Gastroesophageal sphincter (tissue), 4 donors: ENCODE measurements around the gene PODNL1. TPM values are rescaled to one million over a fixed set of nuclear protein-coding genes. Genes with fewer than 3 reads are reported as not detected.

Experiments
- ATAC-seq: fragments of 150-250 bp; one replicate; pipeline ENCODE4 v1.9.1; 2016; ENCODE audit warnings: mild to moderate bottlenecking, moderate library complexity
- H3K27ac ChIP-seq, 4 donors: fragments of 200-600 bp; sonication (generic) in 3 of 4; 1 replicate in 3 of 4; 2 replicates in 1 of 4; pipeline ENCODE4 v1.5.1; 2016 to 2019
- H3K27me3 ChIP-seq: fragments of 200-600 bp; sonication (generic); one replicate; pipeline ENCODE4 v1.5.1; 2019
- H3K36me3 ChIP-seq, 2 donors: fragments of 200-600 bp; sonication (generic); one replicate each; pipeline ENCODE4 v1.5.1; 2019; ENCODE audit warnings: control low read depth in 1 of 2
- H3K4me1 ChIP-seq, 3 donors: fragments of 200-600 bp; sonication (generic); 1 replicate in 2 of 3; 2 replicates in 1 of 3; pipeline ENCODE4 v1.5.1; 2016 to 2019; ENCODE audit warnings: control low read depth in 2 of 3
- H3K4me3 ChIP-seq, 2 donors: fragments of 200-600 bp; sonication (generic); one replicate each; pipeline ENCODE4 v1.5.1; 2019; ENCODE audit warnings: mild to moderate bottlenecking in 1 of 2, moderate library complexity in 1 of 2
- H3K9me3 ChIP-seq, 3 donors: fragments of 200-600 bp; sonication (generic); one replicate each; pipeline ENCODE4 v1.5.1; 2017 to 2019; ENCODE audit warnings: control low read depth in 2 of 3
- EP300 ChIP-seq: sonication (generic); formaldehyde crosslinking; IDR thresholded peaks from one replicate; pipeline ENCODE4 v1.6.1; 2017; ENCODE audit warnings: antibody characterized with exemption, mild to moderate bottlenecking
- POLR2A ChIP-seq, 2 donors: fragments of 450-650 bp; IDR thresholded peaks; one replicate each; pipeline ENCODE4 v1.6.1; 2017; ENCODE audit warnings: antibody characterized with exemption in 2 of 2, mild to moderate bottlenecking in 2 of 2, moderate library complexity in 1 of 2
- POLR2AphosphoS5 ChIP-seq: sonication (generic); formaldehyde crosslinking; IDR thresholded peaks from one replicate; pipeline ENCODE4 v1.6.1; 2017; ENCODE audit warnings: antibody characterized with exemption
- WGBS, 2 donors: methylation state at CpG; one replicate each; pipeline ENCODE4 v1.1.5; 2018; ENCODE audit warnings: low coverage in 1 of 2; 5-methylcytosine and 5-hydroxymethylcytosine counted together
- total RNA-seq, 4 donors: library from RNA; depleted of rRNA; stranded (reverse); fragments of >200 nt; gene quantifications; one replicate each; pipeline ENCODE4 v1.1.0, GENCODE V29; 2016
- TF ChIP-seq, protein P1 (sequence below), 4 experiments: fragments of 200-600 bp in 2 of 4; fragments of 450-650 bp in 2 of 4; sonication (generic) in 1 of 4; IDR thresholded peaks; one replicate each; pipeline ENCODE4 v1.5.1; 2017 to 2019; ENCODE audit warnings: antibody characterized with exemption in 4 of 4, mild to moderate bottlenecking in 2 of 4, moderate library complexity in 2 of 4

PODNL1 gene
- total RNA-seq, 4 donors from 2014 or later, result 0.62 to 0.67 TPM; not detected in 2

DNA sequence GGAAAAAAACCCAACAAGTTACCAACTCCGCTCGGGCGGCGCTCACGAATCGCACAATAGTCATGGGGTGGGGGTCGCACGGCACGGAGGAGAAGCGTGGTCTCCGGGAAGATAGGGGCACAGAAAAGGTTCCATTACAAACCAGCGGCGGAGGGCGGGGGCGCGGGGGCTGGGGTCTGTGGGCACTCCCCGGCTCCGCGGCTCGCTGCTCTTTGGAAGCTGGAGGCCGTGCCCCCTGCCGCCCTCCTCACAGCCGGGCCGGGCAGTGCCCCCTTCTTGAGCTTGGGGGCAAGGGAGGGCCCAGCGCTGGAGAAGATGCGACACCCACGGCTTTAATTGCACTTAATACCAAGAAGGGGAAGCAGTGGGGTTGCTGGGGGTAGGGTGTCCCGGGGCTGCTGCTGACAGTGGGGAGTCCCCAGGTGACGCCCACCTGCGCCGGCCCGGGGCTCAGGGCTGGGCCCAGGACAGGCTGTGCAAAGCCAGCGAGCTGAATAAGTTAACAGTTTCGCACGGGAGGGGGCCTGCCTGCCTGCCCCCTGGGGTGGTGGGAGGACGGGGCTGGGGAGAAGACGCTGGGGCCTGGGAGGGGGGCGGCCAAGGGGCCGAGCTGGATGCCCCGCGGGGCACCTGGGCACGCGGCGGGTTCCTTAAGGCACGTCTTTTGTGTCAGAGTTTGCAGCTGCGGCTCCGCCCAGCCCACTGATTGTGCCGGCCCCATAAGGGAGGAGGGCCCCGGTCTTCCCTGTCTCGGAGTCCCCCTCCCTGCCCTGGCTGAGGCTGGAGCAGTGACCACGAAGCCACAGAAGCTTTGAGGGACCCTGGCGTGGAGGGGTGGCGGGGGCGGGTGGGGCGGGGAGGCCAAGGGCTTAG lies 23.8 kb upstream of the PODNL1 start:
- peak; percentile 42 for ATAC-seq
- Histone ChIP-seq H3K4me1 (peaks cover 0 to 20% (median 0%) of the 10 kb centered on the region in 3 donors), H3K4me3 (peak overlapping the region; percentile 17 to 48), H3K36me3 (peaks cover 0 to 98% of the 10 kb centered on the region in 2 donors), H3K27me3 (no peaks in the 10 kb centered on the region), H3K9me3 (no peaks in the 10 kb centered on the region), H3K27ac (peak overlapping the region in 2 of 4 donors; percentile 53 to 66)
- WGBS, 2 donors, result 77% methylated on average over 20 of the region's 55 CpGs; no CpG with 5 or more reads in 1 of the 2 donors
- TF ChIP-seq EP300 (no peak), POLR2A (IDR thresholded peaks at IDR 0.05) (no peak), POLR2AphosphoS5 (no peak)
- TF ChIP-seq, protein P1, sequence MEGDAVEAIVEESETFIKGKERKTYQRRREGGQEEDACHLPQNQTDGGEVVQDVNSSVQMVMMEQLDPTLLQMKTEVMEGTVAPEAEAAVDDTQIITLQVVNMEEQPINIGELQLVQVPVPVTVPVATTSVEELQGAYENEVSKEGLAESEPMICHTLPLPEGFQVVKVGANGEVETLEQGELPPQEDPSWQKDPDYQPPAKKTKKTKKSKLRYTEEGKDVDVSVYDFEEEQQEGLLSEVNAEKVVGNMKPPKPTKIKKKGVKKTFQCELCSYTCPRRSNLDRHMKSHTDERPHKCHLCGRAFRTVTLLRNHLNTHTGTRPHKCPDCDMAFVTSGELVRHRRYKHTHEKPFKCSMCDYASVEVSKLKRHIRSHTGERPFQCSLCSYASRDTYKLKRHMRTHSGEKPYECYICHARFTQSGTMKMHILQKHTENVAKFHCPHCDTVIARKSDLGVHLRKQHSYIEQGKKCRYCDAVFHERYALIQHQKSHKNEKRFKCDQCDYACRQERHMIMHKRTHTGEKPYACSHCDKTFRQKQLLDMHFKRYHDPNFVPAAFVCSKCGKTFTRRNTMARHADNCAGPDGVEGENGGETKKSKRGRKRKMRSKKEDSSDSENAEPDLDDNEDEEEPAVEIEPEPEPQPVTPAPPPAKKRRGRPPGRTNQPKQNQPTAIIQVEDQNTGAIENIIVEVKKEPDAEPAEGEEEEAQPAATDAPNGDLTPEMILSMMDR (IDR thresholded peaks at IDR 0.05), result no peak

DNA sequence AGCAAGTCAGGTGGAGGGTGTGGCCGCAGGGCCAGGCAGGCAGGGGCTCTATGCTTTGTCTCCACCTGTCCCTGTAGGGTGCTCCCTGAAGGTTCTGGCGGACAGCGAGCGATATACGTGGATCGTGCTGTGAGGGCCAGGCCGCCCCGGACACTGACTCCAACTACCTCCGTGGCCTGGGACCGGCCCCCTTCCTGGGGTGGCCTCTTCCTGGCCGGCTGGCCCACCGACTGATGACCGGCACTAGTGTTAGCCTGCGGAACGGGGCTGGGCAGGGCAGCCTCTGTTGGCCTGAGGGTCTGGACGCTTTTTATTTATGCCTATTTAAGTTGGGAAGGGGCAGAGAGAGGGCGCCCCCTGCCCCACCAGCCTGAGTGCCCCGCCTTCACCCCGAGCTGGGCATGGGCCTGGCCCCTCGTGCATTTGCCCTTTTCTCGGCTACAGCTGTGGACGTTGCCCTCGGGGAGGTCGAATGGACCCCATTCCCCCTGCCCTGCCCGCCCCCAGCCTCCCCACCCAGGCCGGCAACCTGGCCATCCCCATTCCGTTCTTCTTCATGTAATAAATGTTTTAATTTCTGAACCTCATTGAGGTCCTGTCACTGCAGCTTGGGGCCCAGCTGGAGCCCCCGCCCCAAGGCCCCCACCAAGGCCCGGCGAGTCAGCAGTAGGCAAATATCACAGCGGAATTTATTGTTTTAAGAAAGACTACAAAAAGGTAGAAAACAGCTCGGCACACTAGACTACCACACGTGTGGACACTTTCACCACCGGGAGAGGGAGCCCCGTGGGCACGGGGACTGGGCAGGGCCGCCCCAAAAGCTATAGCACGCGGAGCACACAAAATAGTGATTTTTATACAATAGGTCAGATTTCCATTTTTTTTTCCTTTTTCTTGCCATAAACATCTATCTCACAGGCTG lies 22.9 kb upstream of the PODNL1 start:
- 90 to 95% methylated on average over 4 to 18 of the region's 39 CpGs for WGBS, 2 donors
- peaks cover 0 to 98% of the 10 kb centered on the region in 2 donors for H3K36me3 ChIP-seq
- ATAC-seq, result no peak

DNA sequence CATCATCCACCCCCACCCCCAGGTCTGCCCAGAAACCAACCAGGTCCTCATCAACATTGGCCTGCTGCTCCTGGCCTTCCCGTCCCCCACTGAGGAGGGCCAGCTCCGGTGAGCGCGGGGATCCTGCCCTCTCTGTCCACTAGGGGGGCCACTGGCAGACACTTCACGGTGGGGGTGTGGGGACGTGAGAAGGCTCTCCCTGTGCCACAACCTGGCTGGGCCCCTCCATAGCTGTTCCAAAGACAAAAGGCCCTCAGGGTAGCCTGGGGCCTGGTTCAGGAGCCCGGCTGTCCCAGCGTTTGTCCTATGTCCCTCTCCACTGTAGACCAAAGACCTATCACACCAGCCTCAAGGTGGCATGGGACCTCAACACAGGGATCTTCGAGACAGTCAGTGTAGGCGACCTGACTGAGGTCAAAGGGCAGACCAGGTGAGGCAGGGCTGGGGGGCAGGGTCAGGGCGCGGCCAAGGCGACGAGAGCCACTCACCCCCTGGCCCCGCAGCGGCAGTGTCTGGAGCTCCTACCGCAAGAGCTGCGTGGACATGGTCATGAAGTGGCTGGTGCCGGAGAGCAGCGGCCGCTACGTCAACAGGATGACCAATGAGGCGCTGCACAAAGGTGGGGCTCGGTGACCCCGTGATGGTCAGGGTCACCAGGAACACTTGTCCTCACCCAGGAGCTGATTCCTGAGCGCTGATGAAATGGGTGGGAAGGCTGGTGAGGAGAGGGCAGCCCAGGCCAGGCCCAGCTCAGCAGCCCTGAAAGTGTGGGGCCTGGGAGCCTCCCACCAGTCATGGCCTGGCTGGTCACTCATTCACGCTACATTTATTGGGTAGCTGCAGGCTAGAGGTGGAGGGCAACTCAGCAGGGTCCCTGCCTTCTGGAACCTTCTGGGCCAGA lies 22.0 kb upstream of the PODNL1 start:
- no peak for ATAC-seq
- Histone ChIP-seq H3K36me3 (peaks cover 0 to 98% of the 10 kb centered on the region in 2 donors), H3K4me3 (no peak overlapping the region), H3K4me1 (peaks cover 0 to 20% (median 0%) of the 10 kb centered on the region in 3 donors), H3K27ac (no peak overlapping the region), H3K27me3 (no peaks in the 10 kb centered on the region), H3K9me3 (no peaks in the 10 kb centered on the region)
- no peak for TF ChIP-seq POLR2A (IDR thresholded peaks at IDR 0.05)
- TF ChIP-seq POLR2AphosphoS5, result no peak
- no peak for TF ChIP-seq EP300
- TF ChIP-seq, protein P1 (IDR thresholded peaks at IDR 0.05), result no peak
- 93% methylated on average over 5 of the region's 27 CpGs; no CpG with 5 or more reads in 1 of the 2 donors for WGBS, 2 donors

More for the DNA sequence above, 22.9 kb upstream of the PODNL1 start:
- no peaks in the 10 kb centered on the region for H3K9me3 ChIP-seq
- no peaks in the 10 kb centered on the region for H3K27me3 ChIP-seq
- H3K27ac ChIP-seq, result no peak overlapping the region
- no peak for TF ChIP-seq EP300
- TF ChIP-seq, protein P1 (IDR thresholded peaks at IDR 0.05), result no peak
- no peak for TF ChIP-seq POLR2AphosphoS5
- TF ChIP-seq POLR2A (IDR thresholded peaks at IDR 0.05), result no peak
- H3K4me1 ChIP-seq, result peaks cover 0 to 20% (median 0%) of the 10 kb centered on the region in 3 donors
- no peak overlapping the region for H3K4me3 ChIP-seq

DNA sequence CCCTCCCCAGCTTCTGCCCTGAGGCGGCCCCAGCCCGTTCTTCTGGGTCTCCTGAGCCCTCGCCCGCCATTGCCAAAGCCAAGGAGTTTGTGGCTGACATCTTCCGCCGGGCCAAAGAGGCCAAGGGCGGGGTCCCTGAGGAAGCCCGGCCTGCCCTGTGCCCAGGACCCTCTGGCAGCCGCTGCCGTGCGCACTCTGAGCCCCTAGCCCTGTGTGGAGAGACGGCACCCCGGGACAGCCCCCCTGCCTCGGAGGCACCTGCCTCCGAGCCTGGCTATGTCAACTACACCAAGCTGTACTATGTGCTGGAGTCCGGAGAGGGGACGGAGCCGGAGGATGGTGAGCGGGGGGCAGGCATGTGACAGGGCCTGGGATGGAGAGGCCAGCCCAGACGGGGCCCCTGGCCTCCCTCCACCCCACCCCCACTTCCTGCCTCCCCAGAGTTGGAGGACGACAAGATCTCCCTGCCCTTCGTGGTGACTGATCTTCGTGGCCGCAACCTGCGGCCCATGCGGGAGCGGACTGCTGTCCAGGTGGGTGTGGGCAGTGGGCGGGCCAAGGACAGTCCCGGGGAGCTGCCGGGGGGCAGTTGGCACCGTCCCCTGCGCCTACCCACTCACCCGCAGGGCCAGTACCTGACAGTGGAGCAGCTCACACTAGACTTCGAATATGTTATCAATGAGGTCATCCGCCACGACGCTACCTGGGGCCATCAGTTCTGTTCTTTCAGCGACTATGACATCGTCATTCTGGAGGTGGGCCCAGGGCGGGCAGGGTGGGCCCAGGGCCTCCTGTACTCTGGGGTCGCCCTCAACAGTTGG lies 21.1 kb upstream of the PODNL1 start:
- Histone ChIP-seq H3K9me3 (no peaks in the 10 kb centered on the region), H3K4me1 (peaks cover 0 to 22% (median 0%) of the 10 kb centered on the region in 3 donors), H3K27ac (no peak overlapping the region), H3K27me3 (no peaks in the 10 kb centered on the region), H3K36me3 (peaks cover 0 to 98% of the 10 kb centered on the region in 2 donors), H3K4me3 (no peak overlapping the region)
- TF ChIP-seq, protein P1 (IDR thresholded peaks at IDR 0.05), result no peak
- TF ChIP-seq POLR2A (IDR thresholded peaks at IDR 0.05) (no peak), POLR2AphosphoS5 (no peak), EP300 (no peak)
- no peak for ATAC-seq
- no CpG with 5 or more reads among the region's 41 CpGs for WGBS, 2 donors
